ENCODE measurements around the gene MYOZ2. TPM values are rescaled to one million over a fixed set of nuclear protein-coding genes. Genes with fewer than 3 reads are reported as not detected.
"Not testable (repeated sequence)": the region's sequence is repeated elsewhere in the genome, so short reads cannot be mapped to it uniquely, and the experiment has no call there.

Gene MYOZ2
- total and polyA plus RNA-seq, 3 donors from 2014 or later, result 2.8 to 4.3 (median 3.2) TPM

DNA sequence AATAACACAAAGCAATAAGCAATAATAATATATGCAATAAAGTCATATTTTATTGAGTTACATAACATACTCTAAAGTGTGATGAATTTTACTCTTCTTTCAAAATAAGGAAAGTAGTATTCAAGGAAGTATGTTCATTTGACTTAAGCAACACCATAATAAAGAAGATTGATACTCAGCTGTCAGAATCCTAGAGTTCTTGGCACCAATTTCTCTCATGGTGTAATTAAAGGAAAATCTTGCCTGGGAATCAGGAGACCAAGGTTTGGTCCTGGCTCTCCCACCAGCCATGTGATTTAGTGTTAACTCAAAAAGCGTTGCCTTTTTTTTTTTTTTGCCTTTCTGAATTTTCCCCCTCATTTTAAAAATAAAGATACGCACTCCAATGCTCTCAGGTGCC lies 17.1 kb downstream of the MYOZ2 start:
- peaks cover 5% of the 10 kb centered on the region for H3K4me1 ChIP-seq
- no peak overlapping the region for H3K4me3 ChIP-seq
- TF ChIP-seq, protein P1, sequence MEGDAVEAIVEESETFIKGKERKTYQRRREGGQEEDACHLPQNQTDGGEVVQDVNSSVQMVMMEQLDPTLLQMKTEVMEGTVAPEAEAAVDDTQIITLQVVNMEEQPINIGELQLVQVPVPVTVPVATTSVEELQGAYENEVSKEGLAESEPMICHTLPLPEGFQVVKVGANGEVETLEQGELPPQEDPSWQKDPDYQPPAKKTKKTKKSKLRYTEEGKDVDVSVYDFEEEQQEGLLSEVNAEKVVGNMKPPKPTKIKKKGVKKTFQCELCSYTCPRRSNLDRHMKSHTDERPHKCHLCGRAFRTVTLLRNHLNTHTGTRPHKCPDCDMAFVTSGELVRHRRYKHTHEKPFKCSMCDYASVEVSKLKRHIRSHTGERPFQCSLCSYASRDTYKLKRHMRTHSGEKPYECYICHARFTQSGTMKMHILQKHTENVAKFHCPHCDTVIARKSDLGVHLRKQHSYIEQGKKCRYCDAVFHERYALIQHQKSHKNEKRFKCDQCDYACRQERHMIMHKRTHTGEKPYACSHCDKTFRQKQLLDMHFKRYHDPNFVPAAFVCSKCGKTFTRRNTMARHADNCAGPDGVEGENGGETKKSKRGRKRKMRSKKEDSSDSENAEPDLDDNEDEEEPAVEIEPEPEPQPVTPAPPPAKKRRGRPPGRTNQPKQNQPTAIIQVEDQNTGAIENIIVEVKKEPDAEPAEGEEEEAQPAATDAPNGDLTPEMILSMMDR (IDR thresholded peaks at IDR 0.05), result no peak
- no peak for TF ChIP-seq POLR2A (IDR thresholded peaks at IDR 0.05)
- H3K9me3 ChIP-seq, result no peaks in the 10 kb centered on the region
- H3K36me3 ChIP-seq (ENCODE audit: low read depth, missing control alignments), result no peaks in the 10 kb centered on the region
- WGBS, 2 donors, result 85 to 91% methylated on average over 2 of the region's 2 CpGs
- intact Hi-C loops (cut with DNase I; ENCODE audit: low total_unique reads), result no loop called here
- H3K27me3 ChIP-seq, result no peaks in the 10 kb centered on the region
- DNase-seq, result no peak
- H3K27ac ChIP-seq, result no peak overlapping the region

DNA sequence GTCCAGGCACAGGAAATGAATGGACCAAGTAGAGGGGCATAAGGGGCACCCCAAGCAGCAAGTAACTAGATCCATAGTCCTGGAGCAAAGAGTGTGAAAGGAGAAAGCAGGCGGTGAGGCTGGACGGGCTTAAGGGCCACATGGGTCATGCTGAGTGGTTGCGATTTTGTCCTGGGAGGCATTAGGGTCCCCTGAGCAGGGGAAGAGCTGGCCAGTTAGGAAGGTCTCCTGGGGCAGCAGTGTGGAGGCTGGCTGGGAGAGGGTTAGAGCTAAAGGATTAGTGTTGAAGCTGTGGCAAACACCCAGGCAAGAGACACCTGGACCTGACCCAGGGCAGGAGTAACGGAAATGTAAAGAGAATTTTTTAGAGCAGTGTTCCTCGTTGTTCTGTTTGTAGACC lies 26.5 kb downstream of the MYOZ2 start:
- intact Hi-C loops (cut with DNase I; ENCODE audit: low total_unique reads), result no loop called here
- DNase-seq, result no peak
- no peaks in the 10 kb centered on the region for H3K4me1 ChIP-seq
- H3K36me3 ChIP-seq (ENCODE audit: low read depth, missing control alignments), result no peaks in the 10 kb centered on the region
- no peak overlapping the region for H3K4me3 ChIP-seq
- TF ChIP-seq POLR2A (IDR thresholded peaks at IDR 0.05), result no peak
- TF ChIP-seq, protein P1 (IDR thresholded peaks at IDR 0.05), result no peak
- H3K27me3 ChIP-seq, result no peaks in the 10 kb centered on the region
- no peak overlapping the region for H3K27ac ChIP-seq
- WGBS, 2 donors, result 88 to 94% methylated on average over 5 of the region's 5 CpGs
- H3K9me3 ChIP-seq, result no peaks in the 10 kb centered on the region

DNA sequence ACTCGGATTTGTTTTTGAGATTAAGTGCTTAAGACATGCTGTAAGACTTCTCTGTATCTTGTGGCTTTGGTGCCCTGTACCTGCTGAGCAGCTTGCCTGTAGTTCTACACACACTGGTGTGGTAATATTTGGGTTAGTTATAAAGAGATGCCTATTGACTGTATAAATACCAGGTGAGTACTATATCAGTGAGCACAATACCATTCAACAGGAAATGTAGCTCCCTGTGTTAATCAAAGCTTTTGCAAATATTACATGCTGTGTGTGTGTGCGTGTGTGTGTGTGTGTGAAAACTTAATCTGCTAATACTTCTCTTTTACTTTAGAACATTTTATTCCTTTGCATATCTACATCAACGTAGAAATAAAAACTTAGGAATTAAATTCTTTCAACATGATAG lies 30.1 kb downstream of the MYOZ2 start:
- WGBS, 2 donors, result 91 to 92% methylated on average over 3 of the region's 3 CpGs
- intact Hi-C loops (cut with DNase I; ENCODE audit: low total_unique reads), result no loop called here

DNA sequence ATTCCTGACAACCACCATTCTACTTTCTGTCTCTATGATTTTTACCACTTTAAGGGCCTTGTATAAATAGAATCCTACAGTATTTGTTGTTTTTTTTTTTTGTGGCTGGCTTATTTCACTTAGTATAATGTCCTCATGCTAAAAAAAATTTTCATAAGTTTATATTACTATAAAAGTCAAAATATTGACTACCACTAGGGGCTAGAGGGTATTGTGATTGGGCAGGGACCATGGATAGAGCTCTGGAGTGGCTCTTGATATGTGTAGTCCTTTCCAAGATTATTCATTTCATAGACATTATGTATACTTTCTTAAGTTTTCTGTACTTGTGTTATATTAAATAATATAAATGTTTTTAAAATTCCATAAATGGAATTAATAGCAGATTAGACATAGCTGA lies 34.6 kb downstream of the MYOZ2 start:
- H3K27me3 ChIP-seq, result no peaks in the 10 kb centered on the region
- no peaks in the 10 kb centered on the region for H3K9me3 ChIP-seq
- TF ChIP-seq, protein P1 (IDR thresholded peaks at IDR 0.05), result no peak
- TF ChIP-seq POLR2A (IDR thresholded peaks at IDR 0.05), result no peak
- H3K4me1 ChIP-seq, result no peaks in the 10 kb centered on the region
- intact Hi-C loops (cut with DNase I; ENCODE audit: low total_unique reads), result no loop called here
- no peak overlapping the region for H3K27ac ChIP-seq
- H3K36me3 ChIP-seq (ENCODE audit: low read depth, missing control alignments), result no peaks in the 10 kb centered on the region
- no peak for DNase-seq
- H3K4me3 ChIP-seq, result no peak overlapping the region

More for the DNA sequence above, 30.1 kb downstream of the MYOZ2 start:
- Histone ChIP-seq H3K9me3 (no peaks in the 10 kb centered on the region), H3K4me1 (no peaks in the 10 kb centered on the region), H3K27me3 (no peaks in the 10 kb centered on the region), H3K27ac (no peak overlapping the region), H3K36me3 (ENCODE audit: low read depth, missing control alignments) (no peaks in the 10 kb centered on the region), H3K4me3 (no peak overlapping the region)
- DNase-seq, result no peak
- TF ChIP-seq, protein P1 (IDR thresholded peaks at IDR 0.05), result no peak
- TF ChIP-seq POLR2A (IDR thresholded peaks at IDR 0.05), result no peak

DNA sequence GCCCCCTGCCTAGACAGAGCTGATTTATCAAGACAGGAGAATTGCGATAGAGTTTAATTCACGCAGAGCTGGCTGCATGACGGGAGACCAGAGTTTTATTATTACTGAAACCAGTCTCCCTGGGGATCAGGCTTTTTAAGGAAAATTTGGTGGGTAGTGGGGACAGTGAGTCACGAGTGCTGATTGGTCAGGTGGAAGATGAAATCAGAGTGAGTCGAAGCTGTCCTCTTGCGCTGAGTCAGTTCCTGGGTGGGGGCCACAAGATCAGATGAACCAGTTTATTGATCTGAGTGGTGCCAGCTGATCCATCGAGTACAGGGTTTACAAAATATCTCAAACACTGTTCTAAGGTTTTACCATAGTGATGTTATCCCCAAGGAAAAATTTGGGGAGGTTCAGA lies 36.6 kb downstream of the MYOZ2 start:
- H3K4me1 ChIP-seq, result no peaks in the 10 kb centered on the region
- no peak for TF ChIP-seq POLR2A (IDR thresholded peaks at IDR 0.05)
- TF ChIP-seq, protein P1 (IDR thresholded peaks at IDR 0.05), result no peak
- WGBS, 2 donors, result 74 to 81% methylated on average over 7 of the region's 7 CpGs

DNA sequence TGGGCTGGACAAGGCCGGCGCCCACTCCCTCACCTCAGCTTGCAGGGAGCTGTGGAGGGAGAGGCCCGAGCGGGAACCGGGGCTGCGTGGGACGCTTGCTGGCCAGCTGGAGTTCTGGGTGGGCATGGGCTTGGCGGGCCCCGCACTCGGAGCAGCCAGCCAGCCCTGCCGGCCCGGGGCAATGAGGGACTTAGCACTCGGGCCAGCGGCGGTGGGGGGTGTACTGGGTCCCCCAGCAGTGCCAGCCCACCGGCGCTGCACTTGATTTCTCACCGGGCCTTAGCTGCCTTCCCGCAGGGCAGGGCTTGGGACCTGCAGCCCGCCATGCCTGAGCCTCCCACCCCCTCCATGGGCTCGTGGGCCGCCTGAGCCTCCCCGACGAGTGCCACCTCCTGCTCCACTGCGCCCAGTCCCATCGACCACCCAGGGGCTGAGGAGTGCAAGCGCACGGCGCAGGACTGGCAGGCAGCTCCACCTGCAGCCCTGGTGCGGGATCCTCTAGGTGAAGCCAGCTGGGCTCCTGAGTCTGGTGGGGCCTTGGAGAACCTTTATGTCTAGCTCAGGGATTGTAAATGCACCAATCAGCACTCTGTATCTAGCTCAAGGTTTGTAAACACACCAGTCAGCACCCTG lies 38.2 kb downstream of the MYOZ2 start:
- WGBS, 2 donors, result 79% methylated on average over 17 of the region's 30 CpGs; no CpG with 5 or more reads in 1 of the 2 donors
- DNase-seq; intact Hi-C loops (cut with DNase I; ENCODE audit: low total_unique reads); H3K9me3 ChIP-seq; H3K4me1 ChIP-seq; H3K36me3 ChIP-seq (ENCODE audit: low read depth, missing control alignments); H3K27me3 ChIP-seq; H3K27ac ChIP-seq: not testable (repeated sequence)
- peak overlapping the region; percentile 25 to 31 for H3K4me3 ChIP-seq

More for the DNA sequence above, 36.6 kb downstream of the MYOZ2 start:
- no peak overlapping the region for H3K4me3 ChIP-seq
- no peak for DNase-seq
- intact Hi-C loops (cut with DNase I; ENCODE audit: low total_unique reads), result no loop called here
- no peak overlapping the region for H3K27ac ChIP-seq
- H3K36me3 ChIP-seq (ENCODE audit: low read depth, missing control alignments), result no peaks in the 10 kb centered on the region
- H3K9me3 ChIP-seq, result no peaks in the 10 kb centered on the region
- H3K27me3 ChIP-seq, result no peaks in the 10 kb centered on the region
